Liver (tissue), 3 donors: ENCODE results near the gene GBX1.

Experiments used
- CTCF ChIP-seq: fragments of 150-350 bp; IDR thresholded peaks from 2 replicates; pipeline ENCODE4 v1.5.1; 2017; ENCODE audit warnings: improper control_type of control experiment, low read depth, low read length; ENCODE audit not compliant: missing input control
- FOXA1 ChIP-seq: IDR thresholded peaks from 2 replicates; pipeline ENCODE4 v1.6.1; 2016; ENCODE audit warnings: antibody characterized with exemption
- GABPA ChIP-seq, 2 donors: IDR thresholded peaks in 1 of 2; conservative IDR thresholded peaks in 1 of 2; 2 replicates each; pipeline ENCODE4 v1.6.1; 2016; ENCODE audit warnings: antibody characterized with exemption in 2 of 2, mild to moderate bottlenecking in 1 of 2, moderate library complexity in 1 of 2
- HNF4G ChIP-seq: IDR thresholded peaks from 2 replicates; pipeline ENCODE4 v1.6.1; 2016; ENCODE audit warnings: antibody characterized with exemption
- JUND ChIP-seq, 2 donors: IDR thresholded peaks; 2 replicates each; pipeline ENCODE4 v1.6.1; 2016; ENCODE audit warnings: antibody characterized with exemption in 2 of 2
- RAD21 ChIP-seq, 2 donors: IDR thresholded peaks; 2 replicates each; pipeline ENCODE4 v1.6.1; 2016; ENCODE audit warnings: antibody characterized with exemption in 2 of 2, mild to moderate bottlenecking in 2 of 2
- REST ChIP-seq: IDR thresholded peaks from 2 replicates; pipeline ENCODE4 v1.6.1; 2016; ENCODE audit warnings: antibody characterized with exemption, mild to moderate bottlenecking
- SP1 ChIP-seq: IDR thresholded peaks from 2 replicates; pipeline ENCODE4 v1.6.1; 2018; ENCODE audit warnings: antibody characterized with exemption, mild to moderate bottlenecking
- YY1 ChIP-seq: IDR thresholded peaks from 2 replicates; pipeline ENCODE4 v1.6.1; 2016; ENCODE audit warnings: antibody characterized with exemption, mild to moderate bottlenecking
- donor health status: healthy.
- donor health status: healthy.

GRCh38 chr7:151137791-151138152, 29.7 kb downstream of the GBX1 start:
- no peak for TF ChIP-seq CTCF
- TF ChIP-seq RAD21 (IDR thresholded peaks at IDR 0.05) = no peak
- no peak for TF ChIP-seq GABPA (IDR thresholded peaks at IDR 0.05 in 1 of 2, conservative IDR thresholded peaks at IDR 0.05 in 1 of 2)
- TF ChIP-seq YY1 = no peak
- TF ChIP-seq REST = no peak
- TF ChIP-seq HNF4G = no peak
- TF ChIP-seq JUND (IDR thresholded peaks at IDR 0.05) = no peak
- TF ChIP-seq SP1 = no peak
- no peak for TF ChIP-seq FOXA1
